Lower leg skin (tissue), 4 donors: ENCODE measurements around the gene EMC10. TPM values are rescaled to one million over a fixed set of nuclear protein-coding genes. Genes with fewer than 3 reads are reported as not detected.

Source experiments
- DNase-seq, 2 donors: peaks; one replicate each; pipeline ENCODE4 v3.0.0-alpha.2; 2019; ENCODE audit warnings: low spot score in 2 of 2
- H3K4me3 ChIP-seq: fragments of 200-600 bp; sonication (generic); 2 replicates; pipeline ENCODE4 v1.5.1; 2017; ENCODE audit warnings: mild to moderate bottlenecking, low read depth; ENCODE audit not compliant: poor library complexity, severe bottlenecking
- POLR2A ChIP-seq, 2 donors: fragments of 450-650 bp; IDR thresholded peaks; one replicate each; pipeline ENCODE4 v1.6.1; 2016 to 2017; ENCODE audit warnings: antibody characterized with exemption in 2 of 2, mild to moderate bottlenecking in 1 of 2, moderate library complexity in 1 of 2
- WGBS, 2 donors: methylation state at CpG; one replicate each; pipeline ENCODE4 v1.1.5; 2018; 5-methylcytosine and 5-hydroxymethylcytosine counted together
- intact Hi-C: fragments of 100-400 bp; cut with DNase I; formaldehyde crosslinking; loops from one replicate; pipeline ENCODE4 v1.15.0; 2023; ENCODE audit warnings: low total_unique reads
- total RNA-seq, 4 donors: library from RNA; depleted of rRNA; stranded (reverse); fragments of >200 nt; gene quantifications; one replicate each; pipeline ENCODE4 v1.1.0, GENCODE V29; 2016
- TF ChIP-seq, protein P1 (sequence below), 3 donors: fragments of 450-650 bp; IDR thresholded peaks; one replicate each; pipeline ENCODE4 v1.5.1; 2016; ENCODE audit warnings: antibody characterized with exemption in 3 of 3, mild to moderate bottlenecking in 3 of 3, moderate library complexity in 2 of 3

The EMC10 gene
- total RNA-seq, 4 donors from 2014 or later: 35.1 to 93.5 (median 67.5) TPM

GRCh38 chr19:50455992-50456391 lies 20.3 kb upstream of the EMC10 start:
- intact Hi-C loops: no loop called here
- DNase-seq: no peak
- H3K4me3 ChIP-seq: no peak overlapping the region
- TF ChIP-seq, protein P1, sequence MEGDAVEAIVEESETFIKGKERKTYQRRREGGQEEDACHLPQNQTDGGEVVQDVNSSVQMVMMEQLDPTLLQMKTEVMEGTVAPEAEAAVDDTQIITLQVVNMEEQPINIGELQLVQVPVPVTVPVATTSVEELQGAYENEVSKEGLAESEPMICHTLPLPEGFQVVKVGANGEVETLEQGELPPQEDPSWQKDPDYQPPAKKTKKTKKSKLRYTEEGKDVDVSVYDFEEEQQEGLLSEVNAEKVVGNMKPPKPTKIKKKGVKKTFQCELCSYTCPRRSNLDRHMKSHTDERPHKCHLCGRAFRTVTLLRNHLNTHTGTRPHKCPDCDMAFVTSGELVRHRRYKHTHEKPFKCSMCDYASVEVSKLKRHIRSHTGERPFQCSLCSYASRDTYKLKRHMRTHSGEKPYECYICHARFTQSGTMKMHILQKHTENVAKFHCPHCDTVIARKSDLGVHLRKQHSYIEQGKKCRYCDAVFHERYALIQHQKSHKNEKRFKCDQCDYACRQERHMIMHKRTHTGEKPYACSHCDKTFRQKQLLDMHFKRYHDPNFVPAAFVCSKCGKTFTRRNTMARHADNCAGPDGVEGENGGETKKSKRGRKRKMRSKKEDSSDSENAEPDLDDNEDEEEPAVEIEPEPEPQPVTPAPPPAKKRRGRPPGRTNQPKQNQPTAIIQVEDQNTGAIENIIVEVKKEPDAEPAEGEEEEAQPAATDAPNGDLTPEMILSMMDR (IDR thresholded peaks at IDR 0.05): no peak
- TF ChIP-seq POLR2A (IDR thresholded peaks at IDR 0.05): no peak
- 78 to 84% methylated on average over 2 of the region's 2 CpGs for WGBS, 2 donors

- TF ChIP-seq, protein P1 (IDR thresholded peaks at IDR 0.05): no peak
- no peak for TF ChIP-seq POLR2A (IDR thresholded peaks at IDR 0.05)
- intact Hi-C loops: no loop called here
- WGBS, 2 donors: 80 to 91% methylated on average over 5 of the region's 5 CpGs
- no peak overlapping the region for H3K4me3 ChIP-seq
- DNase-seq: no peak
These were observed 19.0 kb upstream of the EMC10 start for GRCh38 chr19:50457300-50457699.

DNA sequence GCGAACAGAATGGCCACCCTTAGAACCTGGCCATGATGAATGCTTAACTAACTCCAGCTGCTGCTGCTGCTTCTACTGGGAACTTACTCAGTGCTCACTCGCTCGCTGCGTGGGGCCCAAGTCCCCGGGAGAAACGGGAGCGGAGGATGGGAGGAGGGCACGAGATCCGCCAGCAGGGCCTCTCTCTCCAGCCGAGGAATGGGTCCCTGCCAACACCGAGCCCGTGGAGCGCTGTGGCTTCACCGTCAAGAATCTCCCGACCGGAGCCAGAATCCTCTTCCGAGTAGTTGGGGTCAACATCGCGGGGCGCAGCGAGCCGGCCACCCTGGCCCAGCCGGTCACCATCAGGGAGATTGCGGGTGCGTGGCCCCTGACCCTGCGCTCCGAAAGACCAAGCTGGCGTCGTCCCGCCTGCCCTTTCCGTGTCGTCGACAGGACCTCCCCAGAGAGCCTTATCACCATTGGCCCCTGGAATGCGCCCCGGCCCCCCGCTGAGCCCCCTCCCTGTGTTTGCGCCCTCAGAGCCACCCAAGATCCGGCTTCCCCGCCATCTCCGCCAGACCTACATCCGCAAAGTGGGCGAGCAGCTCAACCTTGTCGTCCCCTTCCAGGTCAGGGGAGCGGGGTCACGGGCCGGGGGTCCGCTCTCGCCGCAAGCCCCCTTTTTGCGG lies 17.8 kb upstream of the EMC10 start:
- H3K4me3 ChIP-seq: no peak overlapping the region
- WGBS, 2 donors: 38 to 41% methylated on average over 40 to 49 of the region's 50 CpGs
- TF ChIP-seq, protein P1 (IDR thresholded peaks at IDR 0.05): no peak
- no peak for TF ChIP-seq POLR2A (IDR thresholded peaks at IDR 0.05)
- no peak for DNase-seq
- intact Hi-C loops: no loop called here

DNA sequence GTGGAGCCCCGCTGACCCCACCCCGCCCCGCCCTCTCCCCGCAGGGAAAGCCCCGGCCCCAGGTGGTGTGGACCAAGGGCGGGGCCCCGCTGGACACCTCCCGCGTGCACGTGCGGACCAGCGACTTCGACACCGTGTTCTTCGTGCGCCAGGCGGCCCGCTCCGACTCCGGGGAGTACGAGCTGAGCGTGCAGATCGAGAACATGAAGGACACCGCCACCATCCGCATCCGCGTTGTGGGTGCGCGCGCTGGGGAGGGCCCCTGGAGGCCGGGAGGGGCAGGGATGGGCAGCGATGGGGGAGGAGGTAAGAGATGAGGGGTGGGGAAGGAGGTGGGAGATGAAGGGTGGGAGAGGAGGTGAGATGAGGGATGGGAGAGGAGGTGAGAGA lies 17.2 kb upstream of the EMC10 start:
- no peak for DNase-seq
- WGBS, 2 donors: 57 to 73% methylated on average over 13 to 27 of the region's 32 CpGs
- intact Hi-C loops: no loop called here
- TF ChIP-seq POLR2A (IDR thresholded peaks at IDR 0.05): no peak
- TF ChIP-seq, protein P1 (IDR thresholded peaks at IDR 0.05): no peak
- no peak overlapping the region for H3K4me3 ChIP-seq

DNA sequence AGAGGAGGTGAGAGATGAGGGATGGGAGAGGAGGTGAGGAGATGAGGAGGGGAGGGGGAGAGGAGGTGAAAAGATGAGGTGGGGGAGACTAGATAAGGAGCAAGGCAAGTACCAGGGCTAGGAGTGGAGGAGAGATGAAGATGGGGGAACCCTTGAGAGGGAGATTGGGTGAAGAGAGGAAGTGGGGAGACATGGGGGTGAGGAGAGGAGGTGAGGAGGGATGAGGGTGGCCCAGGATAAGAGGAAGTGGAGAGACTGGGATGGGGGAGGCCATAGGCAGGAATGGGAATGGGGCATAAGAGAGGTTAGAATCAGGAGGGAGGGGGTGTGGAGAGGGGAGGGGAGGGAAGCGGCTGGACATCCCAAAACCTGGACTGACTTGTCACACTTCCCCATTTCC lies 16.7 kb upstream of the EMC10 start:
- intact Hi-C loops: loop anchor here (5.0 kb wide), 1 partner anchor 92 kb away; the partner anchor contains the start of gene NAPSA
- 30 to 60% methylated on average over 1 of the region's 1 CpG for WGBS, 2 donors
- H3K4me3 ChIP-seq: no peak overlapping the region
- no peak for DNase-seq
- TF ChIP-seq, protein P1 (IDR thresholded peaks at IDR 0.05): no peak
- TF ChIP-seq POLR2A (IDR thresholded peaks at IDR 0.05): no peak
